ENCODE measurements around the gene SLC22A23.

- TF ChIP-seq CTCF (IDR thresholded peaks at IDR 0.05) (no peak), POLR2A (IDR thresholded peaks at IDR 0.05) (no peak), EP300 (IDR thresholded peaks at IDR 0.05) (no peak), POLR2AphosphoS5 (IDR thresholded peaks at IDR 0.05) (no peak)
Measured at GRCh38 chr6:3384241-3385143, 72.4 kb downstream of the SLC22A23 start.

All from sigmoid colon (tissue), 4 donors.